A549 (cell line): Measurements from ENCODE around the gene KAT7. TPM values are rescaled to one million over a fixed set of nuclear protein-coding genes. Genes with fewer than 3 reads are reported as not detected.

Source experiments
- ATAC-seq, 2 experiments: fragments of 200-7000 bp in 1 of 2; fragments of >200 bp in 1 of 2; cut with Nextera tagmentation in 1 of 2; cut with Tn5 transposase in 1 of 2; 3 replicates each; pipeline versions ENCODE4 v1.8.0 to v1.9.1; 2018 to 2020; ENCODE audit warnings: mild to moderate bottlenecking in 1 of 2, moderate library complexity in 1 of 2
- CTCF ChIA-PET: fragments of 300-600 bp; sonication (Branson Sonifier 250); formaldehyde crosslinking; extraction: SDS; loops from one replicate; lab custom pipeline; 2021; ENCODE audit warnings: antibody characterized with exemption, inconsistent platforms; lab: Yijun Ruan, JAX
- POLR2A ChIA-PET: fragments of 350-600 bp; formaldehyde crosslinking; extraction: SDS; loops from one replicate; lab custom pipeline; 2021; ENCODE audit warnings: antibody characterized with exemption, inconsistent platforms; lab: Yijun Ruan, JAX
- DNase-seq, 2 experiments: peaks; one replicate each; pipeline versions ENCODE4 v3.0.0 to v3.0.0-alpha.2; 2011 to 2016; ENCODE audit warnings: low read depth in 1 of 2, low spot score in 1 of 2
- FAIRE-seq: peaks from 2 replicates; lab custom pipeline; 2011; peaks lifted over from hg19 to GRCh38; lab: Jason Lieb, UNC
- H3K27ac ChIP-seq, 2 experiments: fragments of >200 bp; sonication (Bioruptor Twin); formaldehyde crosslinking; 3 replicates each; pipeline ENCODE4 v1.5.1; 2016 to 2017
- H3K4me1 ChIP-seq: fragments of >200 bp; sonication (Bioruptor Twin); formaldehyde crosslinking; 3 replicates; pipeline ENCODE4 v1.6.1; 2016
- H3K4me2 ChIP-seq: fragments of >200 bp; sonication (Bioruptor Twin); formaldehyde crosslinking; 3 replicates; pipeline ENCODE4 v1.6.1; 2016
- H3K4me3 ChIP-seq: fragments of >200 bp; sonication (Bioruptor Twin); formaldehyde crosslinking; 3 replicates; pipeline ENCODE4 v1.5.1; 2016
- H3K9me3 ChIP-seq: fragments of >200 bp; sonication (Bioruptor Twin); formaldehyde crosslinking; 3 replicates; pipeline ENCODE4 v1.6.1; 2016
- BCL3 ChIP-seq: fragments of >200 bp; sonication (Bioruptor Twin); formaldehyde crosslinking; IDR thresholded peaks from 3 replicates; pipeline ENCODE4 v1.6.1; 2016
- BHLHE40 ChIP-seq: IDR thresholded peaks from 2 replicates; pipeline ENCODE4 v1.6.1; 2012; ENCODE audit warnings: low read depth, low read length, inconsistent platforms
- CBX2 ChIP-seq: fragments of 200-600 bp; sonication (generic); IDR thresholded peaks from 2 replicates; pipeline ENCODE4 v1.6.1; 2016; ENCODE audit warnings: low read depth, mild to moderate bottlenecking, borderline replicate concordance
- CEBPB ChIP-seq, 2 experiments: fragments of >200 bp in 1 of 2; sonication (Bioruptor Twin) in 1 of 2; formaldehyde crosslinking in 1 of 2; IDR thresholded peaks; 2 replicates each; pipeline ENCODE4 v1.6.1; 2012 to 2016
- EP300 ChIP-seq, 2 experiments: fragments of >200 bp; sonication (Bioruptor Twin); formaldehyde crosslinking; IDR thresholded peaks; 2 replicates in 1 of 2; 3 replicates in 1 of 2; pipeline ENCODE4 v1.6.1; 2016 to 2017
- HMGXB4 ChIP-seq: fragments of 250-450 bp; sonication (Bioruptor Pico); IDR thresholded peaks from 2 replicates; pipeline ENCODE4 v1.5.0; 2021; ENCODE audit warnings: mild to moderate bottlenecking, moderate library complexity, borderline replicate concordance
- HOXB13 ChIP-seq: fragments of 250-450 bp; sonication (Bioruptor Pico); IDR thresholded peaks from 2 replicates; pipeline ENCODE4 v1.5.0; 2020; ENCODE audit warnings: low read depth, mild to moderate bottlenecking, moderate library complexity
- JUN ChIP-seq, 2 experiments: fragments of >200 bp; sonication (Bioruptor Twin); formaldehyde crosslinking; IDR thresholded peaks; 2 replicates in 1 of 2; 3 replicates in 1 of 2; pipeline ENCODE4 v1.6.1; 2016 to 2017
- MAFK ChIP-seq: fragments of 450-650 bp; IDR thresholded peaks from 2 replicates; pipeline ENCODE4 v1.6.1; 2014; ENCODE audit not compliant: partially characterized antibody
- MAZ ChIP-seq: fragments of 150-350 bp; IDR thresholded peaks from 2 replicates; pipeline ENCODE4 v1.6.1; 2014; ENCODE audit warnings: antibody characterized with exemption, low read depth, low read length, borderline replicate concordance
- MYC ChIP-seq: IDR thresholded peaks from 2 replicates; pipeline ENCODE4 v1.6.1; 2012; ENCODE audit warnings: mild to moderate bottlenecking, inconsistent platforms, low read length, improper control_type of control experiment, borderline replicate concordance
- POLR2A ChIP-seq: IDR thresholded peaks from 2 replicates; pipeline ENCODE4 v1.6.1; 2012; ENCODE audit warnings: mild to moderate bottlenecking, low read length
- RARB ChIP-seq: fragments of 250-450 bp; sonication (Bioruptor Pico); IDR thresholded peaks from 2 replicates; pipeline ENCODE4 v1.8.0; 2021; ENCODE audit warnings: mild to moderate bottlenecking, moderate library complexity
- RCOR1 ChIP-seq: fragments of 150-350 bp; IDR thresholded peaks from 2 replicates; pipeline ENCODE4 v1.6.1; 2014; ENCODE audit warnings: antibody characterized with exemption, low read length, low read depth
- TP53 ChIP-seq: fragments of 250-450 bp; sonication (Bioruptor Pico); IDR thresholded peaks from 2 replicates; pipeline ENCODE4 v1.5.0; 2021; ENCODE audit warnings: mild to moderate bottlenecking, moderate library complexity
- ZC3H11A ChIP-seq: fragments of 450-650 bp; IDR thresholded peaks from 2 replicates; pipeline ENCODE4 v1.6.1; 2014; ENCODE audit warnings: antibody characterized with exemption, mild to moderate bottlenecking
- WGBS: methylation state at CpG from one replicate; pipeline ENCODE4 v1.1.6; 2017; ENCODE audit errors: missing lambda C conversion rate; 5-methylcytosine and 5-hydroxymethylcytosine counted together
- polyA plus RNA-seq, 4 experiments: library from polyadenylated mRNA; depleted of rRNA in 3 of 4; stranded (reverse); fragments of >200 nt; fragmentation: RNase III in 1 of 4; extraction: RNeasy Plus Mini Kit Qiagen cat#74134 plus additional on column Dnase treatment in 1 of 4; gene quantifications; 2 replicates in 3 of 4; 3 replicates in 1 of 4; pipeline ENCODE4 v1.2.3, GENCODE V29; 2011 to 2017
- TF ChIP-seq, protein P1 (sequence below): fragments of 150-350 bp; IDR thresholded peaks from 2 replicates; pipeline ENCODE4 v1.6.1; 2014; ENCODE audit warnings: low read depth, mild to moderate bottlenecking, low read length
- TF ChIP-seq, protein P2 (sequence below): fragments of 200-600 bp; sonication (generic); IDR thresholded peaks from 2 replicates; pipeline ENCODE4 v1.6.1; 2016; ENCODE audit warnings: antibody characterized with exemption, mild to moderate bottlenecking, moderate library complexity
- TF ChIP-seq, protein P3 (sequence below): fragments of >200 bp; sonication (Bioruptor Twin); formaldehyde crosslinking; IDR thresholded peaks from 2 replicates; pipeline ENCODE4 v1.6.1; 2016
- TF ChIP-seq, protein P4 (sequence below): fragments of >200 bp; sonication (Bioruptor Twin); formaldehyde crosslinking; IDR thresholded peaks from 3 replicates; pipeline ENCODE4 v1.5.1; 2016

The KAT7 gene
- polyA plus RNA-seq, 2 of the 4 experiments (the other 2 are of a cell fraction), result 33.2 to 48.7 TPM

- Histone ChIP-seq H3K4me3 (no peak overlapping the region), H3K27ac (no peak overlapping the region), H3K4me2 (no peak overlapping the region), H3K9me3 (no peaks in the 10 kb centered on the region), H3K4me1 (no peaks in the 10 kb centered on the region)
- ChIA-PET CTCF (interaction anchor here (0.9 to 5.5 kb wide), 13 partner anchors 9 to 341 kb away, joined by 3 to 30 read pairs (median 6); partner anchors contain the start of genes FAM117A and SLC35B1), POLR2A (interaction anchor here (0.6 to 2.0 kb wide), 3 partner anchors 13 to 69 kb away, joined by 3 to 12 read pairs (median 3); partner anchors contain the start of genes FAM117A and SLC35B1)
- DNase-seq (no peak), ATAC-seq (no peak), FAIRE-seq (no peak)
- WGBS, result 43% methylated on average over 8 of the region's 8 CpGs
- no peak for TF ChIP-seq MAZ
- no peak for TF ChIP-seq ZC3H11A
- TF ChIP-seq, protein P1, sequence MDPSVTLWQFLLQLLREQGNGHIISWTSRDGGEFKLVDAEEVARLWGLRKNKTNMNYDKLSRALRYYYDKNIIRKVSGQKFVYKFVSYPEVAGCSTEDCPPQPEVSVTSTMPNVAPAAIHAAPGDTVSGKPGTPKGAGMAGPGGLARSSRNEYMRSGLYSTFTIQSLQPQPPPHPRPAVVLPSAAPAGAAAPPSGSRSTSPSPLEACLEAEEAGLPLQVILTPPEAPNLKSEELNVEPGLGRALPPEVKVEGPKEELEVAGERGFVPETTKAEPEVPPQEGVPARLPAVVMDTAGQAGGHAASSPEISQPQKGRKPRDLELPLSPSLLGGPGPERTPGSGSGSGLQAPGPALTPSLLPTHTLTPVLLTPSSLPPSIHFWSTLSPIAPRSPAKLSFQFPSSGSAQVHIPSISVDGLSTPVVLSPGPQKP, result no peak
- TF ChIP-seq CBX2, result no peak
- TF ChIP-seq BHLHE40, result no peak
- no peak for TF ChIP-seq JUN (IDR thresholded peaks at IDR 0.05)
- TF ChIP-seq HOXB13 (CRISPR knock-in tag), result no peak
- TF ChIP-seq CEBPB (IDR thresholded peaks at IDR 0.05), result no peak
- TF ChIP-seq, protein P2, sequence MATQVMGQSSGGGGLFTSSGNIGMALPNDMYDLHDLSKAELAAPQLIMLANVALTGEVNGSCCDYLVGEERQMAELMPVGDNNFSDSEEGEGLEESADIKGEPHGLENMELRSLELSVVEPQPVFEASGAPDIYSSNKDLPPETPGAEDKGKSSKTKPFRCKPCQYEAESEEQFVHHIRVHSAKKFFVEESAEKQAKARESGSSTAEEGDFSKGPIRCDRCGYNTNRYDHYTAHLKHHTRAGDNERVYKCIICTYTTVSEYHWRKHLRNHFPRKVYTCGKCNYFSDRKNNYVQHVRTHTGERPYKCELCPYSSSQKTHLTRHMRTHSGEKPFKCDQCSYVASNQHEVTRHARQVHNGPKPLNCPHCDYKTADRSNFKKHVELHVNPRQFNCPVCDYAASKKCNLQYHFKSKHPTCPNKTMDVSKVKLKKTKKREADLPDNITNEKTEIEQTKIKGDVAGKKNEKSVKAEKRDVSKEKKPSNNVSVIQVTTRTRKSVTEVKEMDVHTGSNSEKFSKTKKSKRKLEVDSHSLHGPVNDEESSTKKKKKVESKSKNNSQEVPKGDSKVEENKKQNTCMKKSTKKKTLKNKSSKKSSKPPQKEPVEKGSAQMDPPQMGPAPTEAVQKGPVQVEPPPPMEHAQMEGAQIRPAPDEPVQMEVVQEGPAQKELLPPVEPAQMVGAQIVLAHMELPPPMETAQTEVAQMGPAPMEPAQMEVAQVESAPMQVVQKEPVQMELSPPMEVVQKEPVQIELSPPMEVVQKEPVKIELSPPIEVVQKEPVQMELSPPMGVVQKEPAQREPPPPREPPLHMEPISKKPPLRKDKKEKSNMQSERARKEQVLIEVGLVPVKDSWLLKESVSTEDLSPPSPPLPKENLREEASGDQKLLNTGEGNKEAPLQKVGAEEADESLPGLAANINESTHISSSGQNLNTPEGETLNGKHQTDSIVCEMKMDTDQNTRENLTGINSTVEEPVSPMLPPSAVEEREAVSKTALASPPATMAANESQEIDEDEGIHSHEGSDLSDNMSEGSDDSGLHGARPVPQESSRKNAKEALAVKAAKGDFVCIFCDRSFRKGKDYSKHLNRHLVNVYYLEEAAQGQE, result no peak
- TF ChIP-seq MAFK, result no peak
- no peak for TF ChIP-seq POLR2A
- no peak for TF ChIP-seq BCL3
- TF ChIP-seq EP300 (IDR thresholded peaks at IDR 0.05), result no peak
- no peak for TF ChIP-seq RARB (CRISPR knock-in tag)
- TF ChIP-seq, protein P3, sequence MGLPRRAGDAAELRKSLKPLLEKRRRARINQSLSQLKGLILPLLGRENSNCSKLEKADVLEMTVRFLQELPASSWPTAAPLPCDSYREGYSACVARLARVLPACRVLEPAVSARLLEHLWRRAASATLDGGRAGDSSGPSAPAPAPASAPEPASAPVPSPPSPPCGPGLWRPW, result no peak
- no peak for TF ChIP-seq RCOR1
- TF ChIP-seq TP53 (CRISPR knock-in tag), result no peak
- no peak for TF ChIP-seq HMGXB4 (CRISPR knock-in tag)
- no peak for TF ChIP-seq MYC
- TF ChIP-seq, protein P4, sequence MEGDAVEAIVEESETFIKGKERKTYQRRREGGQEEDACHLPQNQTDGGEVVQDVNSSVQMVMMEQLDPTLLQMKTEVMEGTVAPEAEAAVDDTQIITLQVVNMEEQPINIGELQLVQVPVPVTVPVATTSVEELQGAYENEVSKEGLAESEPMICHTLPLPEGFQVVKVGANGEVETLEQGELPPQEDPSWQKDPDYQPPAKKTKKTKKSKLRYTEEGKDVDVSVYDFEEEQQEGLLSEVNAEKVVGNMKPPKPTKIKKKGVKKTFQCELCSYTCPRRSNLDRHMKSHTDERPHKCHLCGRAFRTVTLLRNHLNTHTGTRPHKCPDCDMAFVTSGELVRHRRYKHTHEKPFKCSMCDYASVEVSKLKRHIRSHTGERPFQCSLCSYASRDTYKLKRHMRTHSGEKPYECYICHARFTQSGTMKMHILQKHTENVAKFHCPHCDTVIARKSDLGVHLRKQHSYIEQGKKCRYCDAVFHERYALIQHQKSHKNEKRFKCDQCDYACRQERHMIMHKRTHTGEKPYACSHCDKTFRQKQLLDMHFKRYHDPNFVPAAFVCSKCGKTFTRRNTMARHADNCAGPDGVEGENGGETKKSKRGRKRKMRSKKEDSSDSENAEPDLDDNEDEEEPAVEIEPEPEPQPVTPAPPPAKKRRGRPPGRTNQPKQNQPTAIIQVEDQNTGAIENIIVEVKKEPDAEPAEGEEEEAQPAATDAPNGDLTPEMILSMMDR, result no peak
Observed at GRCh38 chr17:49776551-49777300, 11.8 kb upstream of the KAT7 start.
